Liver (tissue), 9 donors: Measurements from ENCODE around the gene RGS3. TPM values are rescaled to one million over a fixed set of nuclear protein-coding genes. Genes with fewer than 3 reads are reported as not detected.

Experiments
- DNase-seq: peaks from one replicate; pipeline ENCODE4 v3.0.0-alpha.2; 2017; ENCODE audit warnings: low spot score
- H3K27ac ChIP-seq, 2 donors: one replicate each; pipeline ENCODE4 v1.7.0; 2013; ENCODE audit warnings: inconsistent platforms in 2 of 2, low read length in 2 of 2, control low read depth in 1 of 2, low read depth in 1 of 2, mild to moderate bottlenecking in 1 of 2
- H3K27me3 ChIP-seq, 4 donors: one replicate each; pipeline versions ENCODE4 v1.6.1 to v1.7.0; 2013; ENCODE audit warnings: low read length in 3 of 4, inconsistent platforms in 1 of 4, mild to moderate bottlenecking in 1 of 4, moderate library complexity in 1 of 4; ENCODE audit not compliant: control insufficient read depth in 4 of 4, insufficient read depth in 4 of 4
- H3K36me3 ChIP-seq, 4 donors: one replicate each; pipeline versions ENCODE4 v1.6.1 to v1.7.0; 2013; ENCODE audit warnings: low read length in 3 of 4, mild to moderate bottlenecking in 3 of 4, low read depth in 1 of 4, moderate library complexity in 1 of 4; ENCODE audit not compliant: control insufficient read depth in 4 of 4, insufficient read depth in 3 of 4
- H3K4me1 ChIP-seq, 4 donors: one replicate each; pipeline versions ENCODE4 v1.6.1 to v1.7.0; 2013; ENCODE audit warnings: low read length in 3 of 4, mild to moderate bottlenecking in 3 of 4, moderate library complexity in 1 of 4; ENCODE audit not compliant: control insufficient read depth in 4 of 4, insufficient read depth in 4 of 4
- H3K4me3 ChIP-seq, 3 donors: one replicate each; pipeline versions ENCODE4 v1.6.1 to v1.7.0; 2013; ENCODE audit warnings: low read length in 3 of 3, control low read depth in 1 of 3, low read depth in 1 of 3, mild to moderate bottlenecking in 1 of 3
- H3K9ac ChIP-seq, 2 donors: one replicate each; pipeline ENCODE4 v1.7.0; 2013; ENCODE audit warnings: low read length in 2 of 2, mild to moderate bottlenecking in 2 of 2, moderate library complexity in 2 of 2, control low read depth in 1 of 2, low read depth in 1 of 2
- H3K9me3 ChIP-seq, 4 donors: one replicate each; pipeline versions ENCODE4 v1.6.1 to v1.7.0; 2013; ENCODE audit warnings: low read length in 3 of 4; ENCODE audit not compliant: control insufficient read depth in 4 of 4
- ATF3 ChIP-seq: IDR thresholded peaks from 2 replicates; pipeline ENCODE4 v1.6.1; 2016; ENCODE audit warnings: antibody characterized with exemption
- EGR1 ChIP-seq, 2 donors: IDR thresholded peaks; 2 replicates each; pipeline ENCODE4 v1.6.1; 2016 to 2018; ENCODE audit warnings: antibody characterized with exemption in 2 of 2, low read depth in 2 of 2
- FOXA1 ChIP-seq: IDR thresholded peaks from 2 replicates; pipeline ENCODE4 v1.6.1; 2016; ENCODE audit warnings: antibody characterized with exemption
- GABPA ChIP-seq, 2 donors: IDR thresholded peaks in 1 of 2; conservative IDR thresholded peaks in 1 of 2; 2 replicates each; pipeline ENCODE4 v1.6.1; 2016; ENCODE audit warnings: antibody characterized with exemption in 2 of 2, mild to moderate bottlenecking in 1 of 2, moderate library complexity in 1 of 2
- HNF4A ChIP-seq, 2 donors: conservative IDR thresholded peaks; 2 replicates each; pipeline ENCODE4 v1.6.1; 2016; ENCODE audit warnings: antibody characterized with exemption in 2 of 2, mild to moderate bottlenecking in 2 of 2
- MAX ChIP-seq: IDR thresholded peaks from 2 replicates; pipeline ENCODE4 v1.6.1; 2016; ENCODE audit warnings: antibody characterized with exemption
- NR2F2 ChIP-seq: IDR thresholded peaks from 2 replicates; pipeline ENCODE4 v1.6.1; 2016; ENCODE audit warnings: antibody characterized with exemption
- RAD21 ChIP-seq, 2 donors: IDR thresholded peaks; 2 replicates each; pipeline ENCODE4 v1.6.1; 2016; ENCODE audit warnings: antibody characterized with exemption in 2 of 2, mild to moderate bottlenecking in 2 of 2
- REST ChIP-seq: IDR thresholded peaks from 2 replicates; pipeline ENCODE4 v1.6.1; 2016; ENCODE audit warnings: antibody characterized with exemption, mild to moderate bottlenecking
- SP1 ChIP-seq: IDR thresholded peaks from 2 replicates; pipeline ENCODE4 v1.6.1; 2018; ENCODE audit warnings: antibody characterized with exemption, mild to moderate bottlenecking
- TAF1 ChIP-seq: conservative IDR thresholded peaks from 2 replicates; pipeline ENCODE4 v1.6.1; 2016; ENCODE audit warnings: antibody characterized with exemption, mild to moderate bottlenecking
- YY1 ChIP-seq: IDR thresholded peaks from 2 replicates; pipeline ENCODE4 v1.6.1; 2016; ENCODE audit warnings: antibody characterized with exemption, mild to moderate bottlenecking
- ZBTB33 ChIP-seq: IDR thresholded peaks from 2 replicates; pipeline ENCODE4 v1.6.1; 2016; ENCODE audit warnings: antibody characterized with exemption
- WGBS: extraction: QIAGEN DNeasy Blood & Tissue Kit; methylation state at CpG from one replicate; pipeline ENCODE4 v1.1.7; 2013; 5-methylcytosine and 5-hydroxymethylcytosine counted together
- polyA plus RNA-seq, 2 donors: library from polyadenylated mRNA; stranded (reverse) in 1 of 2; unstranded in 1 of 2; fragments of 200-250 nt in 1 of 2; fragments of >200 nt in 1 of 2; fragmentation: Nextera tagmentation in 1 of 2; extraction: Ambion mirVana in 1 of 2; gene quantifications; one replicate each; pipeline versions ENCODE4 v1.2.1 to v1.2.3, GENCODE V29; 2013 to 2015
- total RNA-seq, 2 donors: library from RNA; depleted of rRNA; stranded (reverse); fragments of >200 nt; gene quantifications; one replicate each; pipeline ENCODE4 v1.2.3, GENCODE V29; 2014
- TF ChIP-seq, protein P1 (sequence below): fragments of 150-350 bp; IDR thresholded peaks from 2 replicates; pipeline ENCODE4 v1.5.1; 2017; ENCODE audit warnings: improper control_type of control experiment, low read depth, low read length; ENCODE audit not compliant: missing input control
- donor health status: healthy.
- donor health status: healthy.
- donor health status: healthy.
- donor health status: healthy.
- donor health status: healthy.

The RGS3 gene
- total and polyA plus RNA-seq, 4 donors: 13.0 to 65.0 (median 28.3) TPM

GRCh38 chr9:113578882-113579282 lies 115.4 kb downstream of the RGS3 start:
- DNase-seq: no peak
- H3K27me3 ChIP-seq: no peaks in the 10 kb centered on the region
- TF ChIP-seq TAF1 (no peak), NR2F2 (no peak), EGR1 (IDR thresholded peaks at IDR 0.05; ENCODE audit: low read depth in 2 of 2) (no peak), FOXA1 (no peak), YY1 (no peak), SP1 (no peak), MAX (no peak), REST (no peak), HNF4A (conservative IDR thresholded peaks at IDR 0.05) (no peak), RAD21 (IDR thresholded peaks at IDR 0.05) (no peak), GABPA (IDR thresholded peaks at IDR 0.05 in 1 of 2, conservative IDR thresholded peaks at IDR 0.05 in 1 of 2) (no peak), ZBTB33 (no peak), ATF3 (no peak)
- TF ChIP-seq, protein P1, sequence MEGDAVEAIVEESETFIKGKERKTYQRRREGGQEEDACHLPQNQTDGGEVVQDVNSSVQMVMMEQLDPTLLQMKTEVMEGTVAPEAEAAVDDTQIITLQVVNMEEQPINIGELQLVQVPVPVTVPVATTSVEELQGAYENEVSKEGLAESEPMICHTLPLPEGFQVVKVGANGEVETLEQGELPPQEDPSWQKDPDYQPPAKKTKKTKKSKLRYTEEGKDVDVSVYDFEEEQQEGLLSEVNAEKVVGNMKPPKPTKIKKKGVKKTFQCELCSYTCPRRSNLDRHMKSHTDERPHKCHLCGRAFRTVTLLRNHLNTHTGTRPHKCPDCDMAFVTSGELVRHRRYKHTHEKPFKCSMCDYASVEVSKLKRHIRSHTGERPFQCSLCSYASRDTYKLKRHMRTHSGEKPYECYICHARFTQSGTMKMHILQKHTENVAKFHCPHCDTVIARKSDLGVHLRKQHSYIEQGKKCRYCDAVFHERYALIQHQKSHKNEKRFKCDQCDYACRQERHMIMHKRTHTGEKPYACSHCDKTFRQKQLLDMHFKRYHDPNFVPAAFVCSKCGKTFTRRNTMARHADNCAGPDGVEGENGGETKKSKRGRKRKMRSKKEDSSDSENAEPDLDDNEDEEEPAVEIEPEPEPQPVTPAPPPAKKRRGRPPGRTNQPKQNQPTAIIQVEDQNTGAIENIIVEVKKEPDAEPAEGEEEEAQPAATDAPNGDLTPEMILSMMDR: no peak
- H3K27ac ChIP-seq: peak overlapping the region; percentile 38 to 50
- no peaks in the 10 kb centered on the region for H3K9me3 ChIP-seq
- H3K9ac ChIP-seq: no peak overlapping the region
- H3K4me3 ChIP-seq: no peak overlapping the region
- peaks cover 0 to 3% (median 0%) of the 10 kb centered on the region in 4 donors for H3K36me3 ChIP-seq
- 65% methylated on average over 5 of the region's 5 CpGs for WGBS
- peaks cover 12 to 30% (median 20%) of the 10 kb centered on the region in 4 donors for H3K4me1 ChIP-seq
